OCI-LY7 (cell line): Measurements from ENCODE around the gene HERPUD2.

Experiments used
- CTCF ChIP-seq: fragments of 200-600 bp; sonication (generic); conservative IDR thresholded peaks from 2 replicates; pipeline ENCODE4 v1.5.1; 2014; ENCODE audit warnings: mild to moderate bottlenecking, antibody characterized with exemption, low read length, moderate library complexity, mixed read lengths
- EZH2phosphoT487 ChIP-seq: fragments of 200-600 bp; sonication (generic); IDR thresholded peaks from 2 replicates; pipeline ENCODE4 v1.6.1; 2018; ENCODE audit warnings: low read depth, borderline replicate concordance, mild to moderate bottlenecking, mixed run types, antibody characterized with exemption, low read length, moderate library complexity, mixed read lengths

GRCh38 chr7:35596061-35596460 is 98.9 kb downstream of the HERPUD2 start:
- TF ChIP-seq EZH2phosphoT487 (no peak), CTCF (no peak)
